GM21717 (cell line): ENCODE results near the gene TRAPPC6A.

Source experiments
- ATAC-seq: cut with Tn5 transposase; IDR thresholded peaks from one replicate; pipeline ENCODE4 v1.9.1; 2021; ENCODE audit warnings: mild to moderate bottlenecking, moderate library complexity; ENCODE audit not compliant: unreplicated experiment

The TRAPPC6A gene

DNA sequence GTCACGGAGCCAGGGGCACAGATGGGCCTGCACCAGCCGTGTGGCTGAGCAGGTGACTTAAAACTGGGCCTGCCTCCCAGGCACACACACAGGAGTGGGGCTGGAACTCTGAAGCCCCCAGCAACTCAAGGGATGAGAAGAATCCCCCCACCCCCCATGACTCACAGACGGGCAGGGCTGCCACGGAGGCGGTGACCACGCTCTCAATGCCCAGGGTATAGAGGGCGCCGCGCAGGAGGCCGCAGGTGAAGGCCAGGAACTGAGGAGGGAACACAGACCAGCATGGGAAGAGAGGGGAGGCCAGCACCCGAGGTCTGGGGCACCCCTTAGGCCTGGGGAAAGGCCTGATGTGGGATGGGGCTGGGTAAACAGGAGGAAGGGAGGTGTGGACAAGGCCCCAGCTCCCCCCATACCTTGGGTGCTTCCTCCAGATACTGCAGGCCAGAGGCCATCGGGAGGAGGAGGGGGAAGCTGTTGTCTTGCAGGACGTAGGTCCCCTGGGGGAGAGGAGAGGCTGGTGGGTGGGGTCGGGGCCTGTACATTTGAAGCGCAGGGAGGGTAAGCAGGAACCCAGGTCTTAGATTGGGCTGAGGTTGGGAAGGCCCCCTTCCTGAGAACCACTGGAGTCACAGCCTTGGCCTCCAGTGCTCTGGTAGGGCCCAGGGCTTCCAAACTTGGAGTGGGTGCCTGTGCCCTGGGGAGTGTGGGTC, 14.1 kb downstream of the TRAPPC6A start:
- ATAC-seq = no peak

DNA sequence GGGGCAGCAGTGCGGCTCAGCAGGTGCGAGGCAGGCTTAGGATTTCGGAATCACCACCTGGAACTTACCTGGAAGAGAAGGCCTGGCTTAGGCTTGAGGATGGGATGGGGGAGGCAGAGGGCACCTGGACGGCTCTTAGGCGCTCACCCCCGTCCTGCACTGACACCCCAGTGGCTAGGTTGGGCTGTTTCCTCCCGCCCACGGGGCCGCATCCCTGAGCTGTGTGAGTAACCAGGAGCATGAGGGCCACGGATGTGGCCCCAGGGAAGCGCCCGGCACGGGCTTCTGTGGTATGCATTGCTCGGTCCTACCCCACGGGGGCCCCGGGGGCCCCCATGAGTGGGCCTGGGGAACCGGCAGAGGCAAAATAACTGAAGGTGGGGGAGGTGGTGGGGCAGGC, 14.9 kb downstream of the TRAPPC6A start:
- ATAC-seq = no peak

DNA sequence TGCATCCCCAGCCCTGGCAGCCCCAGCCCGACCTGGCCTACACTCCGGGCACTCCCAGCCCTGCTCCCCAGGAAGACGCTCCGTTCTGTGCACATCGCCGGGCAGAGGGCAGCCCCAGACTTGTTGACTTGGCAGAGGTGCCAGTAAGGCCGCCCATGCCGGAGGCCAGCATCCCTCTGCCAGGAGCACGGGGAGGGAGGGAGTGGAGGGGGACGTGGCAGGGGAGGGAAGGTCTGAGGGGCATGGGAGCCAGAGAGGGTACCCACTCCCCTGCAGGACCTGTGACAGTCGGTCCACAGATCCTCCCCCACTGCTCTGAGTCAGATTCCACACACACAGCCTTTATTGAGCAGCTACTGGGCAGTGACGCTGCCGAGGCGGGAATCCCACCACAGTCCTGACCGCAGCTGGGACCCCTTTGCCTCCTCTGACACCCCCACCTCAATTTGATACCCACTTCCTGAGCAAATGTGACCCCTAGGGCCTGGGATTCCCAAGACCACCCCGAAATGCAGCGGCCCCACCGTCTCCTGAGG, 15.4 kb downstream of the TRAPPC6A start:
- no peak for ATAC-seq

DNA sequence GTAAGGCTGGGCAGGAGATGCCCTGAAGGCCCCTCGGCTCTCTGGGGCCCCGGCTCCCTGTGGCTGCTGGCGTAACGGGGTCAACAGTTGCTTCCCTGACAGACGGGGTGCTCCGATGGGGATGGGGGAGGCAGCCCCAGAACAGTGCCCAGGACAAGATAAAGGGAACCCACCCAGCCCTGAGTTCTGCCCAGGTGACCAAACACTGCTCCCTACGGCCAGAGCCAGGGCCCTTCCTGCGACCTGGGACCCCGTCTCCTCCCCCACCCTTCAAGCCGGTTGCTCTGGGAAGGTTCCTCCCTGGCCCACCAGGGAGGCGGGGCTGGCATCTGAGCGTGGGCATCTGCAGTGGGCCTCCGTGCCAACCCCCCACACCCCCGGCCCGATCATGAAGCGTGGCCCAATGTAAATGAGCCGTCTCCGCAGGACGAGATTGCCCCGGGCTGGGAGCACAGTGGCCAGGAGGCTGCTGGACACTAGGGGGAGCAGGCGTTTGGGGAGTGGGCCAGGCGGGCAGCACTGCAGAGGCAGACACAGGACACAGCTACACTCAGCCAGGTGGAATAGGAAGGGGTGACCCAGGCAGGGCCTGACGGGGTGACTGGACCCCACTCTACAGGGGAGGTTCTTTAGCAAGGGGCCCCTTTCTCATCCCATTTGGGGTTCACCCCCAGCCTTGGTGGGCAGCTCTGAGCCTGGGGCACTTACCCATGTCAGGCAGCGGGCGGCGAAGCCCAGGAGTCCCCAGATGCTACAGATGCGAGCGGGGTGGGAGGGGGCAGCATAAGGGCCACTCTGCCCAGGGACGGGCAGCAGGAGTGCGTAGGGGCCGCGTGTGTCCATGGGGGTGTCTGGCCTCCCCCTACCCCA, 16.1 kb downstream of the TRAPPC6A start:
- ATAC-seq = no peak

DNA sequence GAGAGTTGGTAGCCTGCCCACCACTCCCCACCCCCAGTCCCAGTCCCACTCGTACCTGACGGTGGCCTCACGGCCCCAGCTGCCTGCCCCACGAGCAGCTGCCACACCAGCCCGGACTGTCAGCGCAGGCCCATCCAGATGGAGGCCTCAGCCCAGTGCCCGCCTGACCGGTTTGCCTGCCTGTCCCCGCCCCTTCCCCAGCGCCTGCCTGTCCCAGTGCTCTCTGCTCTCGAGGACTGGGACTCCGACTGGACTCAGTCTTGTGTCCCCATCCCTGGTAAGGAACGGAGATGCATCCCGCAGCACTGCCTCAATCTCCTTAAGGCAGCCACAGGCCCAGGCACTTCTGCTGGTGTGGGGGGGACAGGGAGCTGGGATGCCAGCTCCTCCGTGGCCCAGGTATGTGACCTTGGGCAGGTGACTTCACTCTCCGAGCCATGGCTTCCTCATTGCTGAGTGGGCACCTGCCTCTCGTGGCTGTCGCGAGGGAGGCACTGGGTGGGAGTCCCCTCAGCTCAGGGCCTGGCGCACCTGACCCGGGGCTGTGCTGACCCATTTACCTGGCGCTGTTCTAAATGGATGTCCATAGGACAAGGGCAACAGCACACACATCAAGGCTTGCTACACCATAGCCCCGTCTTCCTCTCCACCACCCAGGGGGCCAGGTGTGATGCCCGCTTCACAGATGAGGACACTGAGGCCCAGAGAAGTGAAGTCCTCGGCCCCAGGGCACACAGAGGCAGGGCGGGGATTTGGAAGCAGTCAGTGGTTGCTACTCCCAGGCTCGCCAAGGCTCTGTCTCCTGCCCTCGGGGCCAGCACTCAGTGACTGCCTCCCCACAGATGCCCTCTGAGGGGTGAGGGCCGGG, 16.9 kb downstream of the TRAPPC6A start, which contains the start of gene NKPD1:
TSS of gene NKPD1 (minus strand) at position 113 of the 868 bp plus-strand sequence. CDS start 832 bp downstream, outside the sequence.
- no peak for ATAC-seq

DNA sequence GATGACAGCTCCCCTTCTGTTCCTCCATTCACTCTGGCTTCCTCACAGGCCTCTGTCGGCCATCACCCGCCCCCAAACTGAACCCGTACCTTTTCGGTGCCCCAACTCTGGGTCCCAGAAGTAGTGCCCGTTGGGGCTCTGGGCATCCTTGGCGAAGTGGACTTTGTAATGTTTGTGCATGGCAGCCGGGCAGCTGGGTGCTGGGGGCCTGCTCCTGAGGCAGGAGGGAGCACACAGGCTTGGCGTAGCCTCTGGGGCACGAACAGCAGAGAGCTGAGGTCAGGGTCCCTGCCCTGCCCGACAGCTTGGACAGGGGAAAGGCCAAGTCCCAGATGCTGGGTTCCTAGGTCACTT, 18.1 kb downstream of the TRAPPC6A start:
- ATAC-seq = no peak

DNA sequence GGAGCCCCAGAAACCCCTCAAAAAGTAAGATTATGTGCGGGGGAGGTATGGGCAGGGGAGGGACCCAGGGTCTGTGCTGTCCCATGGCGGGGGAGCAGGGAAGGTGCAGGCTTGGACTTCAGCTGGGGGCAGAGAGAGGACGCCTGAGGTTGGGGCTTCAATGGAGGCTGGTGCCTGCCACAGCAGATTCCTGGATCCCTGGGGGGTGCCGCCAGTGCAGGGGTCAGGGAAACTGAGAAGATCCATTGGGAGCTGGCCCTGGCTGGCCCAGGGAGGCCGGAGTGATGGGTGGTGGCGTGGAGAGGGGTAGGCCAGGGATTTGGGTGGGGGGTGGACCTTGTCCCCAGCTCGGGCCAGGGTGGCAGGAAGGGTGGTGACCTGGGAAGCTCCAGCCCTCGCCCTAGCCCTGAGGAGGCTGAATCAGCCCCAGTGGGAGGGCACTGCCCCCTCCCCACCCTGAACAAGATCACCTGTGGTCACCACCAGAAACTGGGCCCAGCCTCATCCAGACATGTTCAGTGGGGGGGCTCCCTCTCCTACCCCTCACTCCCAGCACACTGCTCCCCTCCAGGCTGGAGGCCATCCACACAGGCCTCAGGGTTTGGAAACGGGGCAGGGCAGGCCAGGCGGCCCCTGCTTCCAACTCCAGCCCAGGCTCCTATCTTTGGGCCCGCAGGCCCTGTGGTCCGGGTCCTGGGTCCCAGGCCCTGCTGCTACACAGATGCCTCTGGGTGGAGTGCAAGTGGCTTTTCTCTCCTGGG, 18.6 kb downstream of the TRAPPC6A start:
- ATAC-seq = no peak

DNA sequence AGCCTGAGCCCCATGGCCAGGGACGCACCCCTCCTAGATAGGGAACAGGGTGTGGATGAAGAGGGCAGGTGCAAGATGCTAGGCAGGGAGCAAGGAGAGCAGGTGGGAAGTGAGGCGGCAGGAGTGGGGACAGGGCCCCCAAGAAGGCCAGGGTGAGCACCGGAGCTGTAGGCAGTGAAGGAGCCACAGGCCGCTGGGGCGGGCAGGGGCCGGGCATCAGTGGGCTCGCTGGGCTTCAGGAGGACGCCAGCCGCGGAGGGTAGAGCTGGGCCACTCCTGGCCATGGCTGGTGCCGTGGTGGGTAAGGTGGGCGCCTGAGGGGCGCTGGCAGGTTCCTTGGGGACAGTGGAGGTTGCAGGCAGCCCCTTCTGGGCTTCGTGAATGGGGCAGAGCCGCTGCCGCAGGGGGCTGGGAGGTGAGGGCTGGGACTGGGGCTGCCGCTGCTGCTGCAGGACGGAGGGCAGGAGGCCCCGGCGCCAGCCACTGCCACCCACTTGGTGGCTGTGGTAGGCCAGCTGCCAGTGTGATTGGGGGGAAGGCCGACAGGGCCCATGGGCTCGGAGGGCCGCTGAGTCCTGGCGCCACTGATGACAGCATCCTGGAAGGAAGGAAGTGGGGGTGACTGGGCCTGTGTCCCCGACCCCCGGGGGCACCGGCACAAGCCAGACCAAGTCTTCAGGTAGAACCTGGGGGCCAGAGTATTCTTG, 19.4 kb downstream of the TRAPPC6A start:
- no peak for ATAC-seq

DNA sequence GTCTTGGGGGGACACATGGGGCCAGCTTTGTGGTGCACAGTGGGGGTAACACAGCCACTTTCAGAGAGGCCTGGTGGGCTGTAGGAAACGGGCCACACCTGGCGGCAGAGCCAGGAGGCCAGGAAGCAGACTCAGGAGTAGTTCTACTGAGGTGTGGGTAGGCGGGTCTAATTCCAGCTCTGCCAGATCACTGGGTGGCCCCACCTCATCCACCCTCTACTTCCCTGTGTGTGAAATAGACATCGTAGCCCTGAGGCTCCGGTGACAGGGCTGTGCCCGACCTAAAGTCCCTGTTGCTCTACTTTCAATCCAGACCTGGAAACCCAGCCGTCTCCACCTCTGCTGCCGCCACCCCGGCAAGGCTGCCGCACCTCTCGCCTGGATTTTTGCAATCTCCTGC, 21.3 kb downstream of the TRAPPC6A start:
- ATAC-seq = no peak

DNA sequence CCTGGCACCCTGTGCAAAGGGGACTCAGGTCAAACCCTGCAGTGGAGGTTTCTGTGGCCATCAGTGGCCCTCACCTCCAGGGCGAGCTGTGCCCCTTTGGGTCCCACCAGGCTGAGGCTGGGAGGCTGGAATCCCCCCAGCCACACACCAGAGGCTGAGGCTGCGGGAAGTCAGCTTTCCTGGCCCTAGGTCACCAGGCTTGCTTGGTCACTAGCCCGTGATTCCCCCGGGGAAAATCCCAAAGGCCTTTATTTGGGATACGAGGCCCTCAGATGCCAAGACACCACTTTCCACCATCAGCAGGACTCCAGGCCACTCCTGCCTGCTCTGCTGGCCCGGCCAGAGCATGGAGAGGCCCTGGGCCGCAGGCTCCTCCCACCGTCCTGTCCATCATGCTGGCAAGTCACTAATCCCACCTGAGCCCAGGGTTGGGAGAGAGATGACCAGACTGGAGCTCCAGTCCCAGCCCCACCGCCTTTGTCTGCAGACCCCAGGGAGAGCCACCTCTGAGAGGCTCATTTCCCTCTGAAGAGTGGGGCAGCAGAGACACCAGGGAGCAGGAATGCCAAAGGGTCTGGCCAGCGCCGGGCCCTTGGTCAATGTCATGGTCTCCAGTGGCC, 21.9 kb downstream of the TRAPPC6A start:
- no peak for ATAC-seq

DNA sequence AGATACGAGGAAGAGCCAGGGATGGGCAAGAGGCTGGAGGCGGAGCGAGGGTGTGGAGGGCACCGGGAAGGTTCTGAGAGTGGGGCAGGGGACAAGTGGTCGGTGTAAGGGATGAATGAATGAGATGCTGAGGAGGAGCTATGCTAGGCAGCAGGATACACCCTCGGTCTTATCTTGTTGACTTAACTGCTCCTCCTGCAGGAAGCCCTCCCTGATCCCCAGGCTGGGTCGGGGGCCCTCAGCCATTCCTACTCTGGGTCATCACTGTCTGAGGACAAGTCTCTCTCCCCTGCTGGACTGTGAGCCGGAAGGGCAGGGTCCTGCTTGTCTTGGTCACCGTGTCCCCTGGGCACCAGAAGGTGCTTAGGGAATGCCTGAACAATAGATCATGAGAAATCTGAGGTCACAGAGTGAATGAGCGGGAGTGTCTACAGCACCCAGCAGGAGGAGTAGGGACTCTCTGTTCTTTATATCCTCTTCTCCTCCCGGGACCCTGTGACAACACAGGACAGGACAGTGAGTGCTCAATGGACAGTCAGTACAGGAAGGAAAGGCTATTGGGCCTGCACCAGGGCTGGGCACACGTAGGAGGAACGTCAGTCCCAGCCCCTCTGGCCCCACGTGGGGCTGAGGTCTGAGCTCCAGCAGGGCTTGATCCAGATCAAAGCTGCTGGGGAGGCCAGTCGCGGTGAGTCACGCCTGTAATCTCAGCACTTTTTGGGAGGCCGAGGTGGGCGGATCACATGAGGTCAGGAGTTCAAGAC, 23.8 kb downstream of the TRAPPC6A start:
- ATAC-seq = no peak

DNA sequence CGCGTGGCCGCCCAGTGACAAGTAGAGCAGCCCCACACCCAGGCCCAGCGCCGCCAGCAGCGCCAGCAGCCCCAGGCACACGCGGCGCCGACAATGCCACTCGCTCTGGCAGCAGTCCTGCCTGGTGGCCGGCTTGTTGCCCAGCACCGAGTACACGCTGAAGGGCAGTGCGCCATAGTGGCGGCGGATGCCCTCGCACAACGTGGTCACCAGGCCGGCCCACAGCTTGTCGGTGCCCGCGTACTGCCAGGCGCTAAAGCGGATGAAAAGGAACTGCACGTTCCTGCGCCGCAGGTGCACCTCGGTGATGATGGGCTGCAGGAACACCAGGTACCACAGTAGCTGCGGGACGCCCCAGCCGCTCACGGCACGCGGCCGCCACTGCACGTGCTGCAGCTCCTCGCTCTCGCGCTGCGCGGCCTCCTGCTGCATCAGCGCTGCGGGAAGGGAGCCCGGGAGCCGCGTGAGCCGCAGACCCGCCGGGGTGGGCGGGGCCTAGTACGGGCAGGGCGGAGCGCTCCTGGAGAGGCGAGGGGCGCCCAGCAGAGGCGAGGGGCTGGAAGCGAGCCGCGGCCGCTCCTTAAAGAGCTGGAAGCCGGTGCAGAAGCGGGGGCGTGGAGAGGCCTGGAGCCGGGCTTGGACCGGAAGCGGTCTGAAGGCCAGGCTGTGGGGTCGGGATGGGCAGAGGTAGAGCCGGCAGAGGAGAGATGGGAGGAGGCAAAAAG, 24.5 kb downstream of the TRAPPC6A start:
- ATAC-seq = no peak

DNA sequence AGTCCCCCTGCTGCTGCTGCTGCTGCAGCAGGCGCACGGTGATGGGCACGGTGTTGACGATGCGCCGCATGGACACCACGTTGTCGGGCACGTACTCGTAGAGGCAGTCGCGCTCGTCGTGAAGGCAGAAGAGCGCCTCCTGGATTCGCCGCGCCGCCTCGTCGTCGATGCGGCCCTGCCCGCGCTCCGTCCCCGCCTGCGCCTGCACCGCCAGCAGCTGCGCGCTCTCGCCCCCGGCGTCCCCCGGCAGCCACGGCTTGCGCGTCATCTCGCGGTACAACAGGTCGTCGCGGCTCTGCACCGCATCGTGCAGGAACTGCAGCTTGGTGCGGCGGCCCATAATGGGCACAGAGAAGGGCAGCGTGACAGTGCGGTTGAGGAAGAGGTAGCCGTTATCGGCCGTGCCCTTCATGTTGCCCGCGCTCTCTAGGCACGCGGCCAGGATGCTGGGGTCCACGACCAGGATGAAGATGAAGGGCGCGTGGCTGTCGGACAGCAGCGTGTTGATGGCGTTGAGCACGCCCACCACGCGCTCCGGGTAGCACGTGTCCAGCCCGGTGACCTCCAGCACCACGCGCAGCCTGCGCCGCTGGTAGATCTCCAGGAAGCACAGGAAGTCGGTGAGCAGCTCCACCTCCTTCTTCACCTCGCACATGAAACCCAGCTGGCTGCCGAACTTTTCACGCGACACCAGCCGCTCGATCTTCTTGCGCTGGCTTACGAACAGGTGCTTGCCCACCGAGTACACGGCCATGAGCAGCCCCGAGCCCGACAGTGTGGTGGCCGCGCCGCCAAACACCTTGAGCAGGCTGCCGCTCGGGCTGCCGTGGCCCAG, 25.3 kb downstream of the TRAPPC6A start:
- no peak for ATAC-seq

DNA sequence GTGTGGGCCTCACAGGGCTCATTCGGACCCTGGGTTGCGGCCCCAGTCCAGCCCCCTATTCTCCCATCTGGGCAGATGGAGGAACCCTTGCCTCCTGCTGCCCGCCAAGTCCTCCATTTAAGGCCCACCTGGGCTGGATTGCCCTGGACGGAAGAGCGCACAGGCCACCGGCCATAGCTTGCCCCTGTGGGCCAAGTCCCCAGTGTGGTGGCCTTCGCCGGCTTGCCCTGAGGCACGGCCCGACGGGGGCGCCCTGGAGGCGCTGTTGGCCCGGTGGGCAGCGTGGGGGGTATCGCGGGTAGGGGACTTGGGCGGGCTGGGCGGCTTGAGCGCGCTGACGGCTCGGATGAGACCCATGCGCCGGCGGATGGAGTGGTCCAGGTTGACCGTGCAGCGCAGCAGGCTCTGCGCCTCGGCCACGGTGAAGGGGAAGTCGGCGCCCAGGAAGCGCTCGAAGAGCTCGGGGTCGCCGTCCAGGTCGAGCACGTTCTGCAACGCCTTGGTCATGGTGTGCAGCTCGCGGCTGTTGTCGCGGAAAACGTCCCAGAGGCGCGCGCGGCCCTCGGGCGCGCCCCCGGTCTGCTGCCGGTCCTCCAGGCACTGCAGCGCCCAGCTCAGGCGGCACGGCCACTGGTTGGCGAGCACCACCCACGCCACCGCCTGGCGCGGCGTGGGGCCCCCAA, 26.1 kb downstream of the TRAPPC6A start:
- no peak for ATAC-seq

DNA sequence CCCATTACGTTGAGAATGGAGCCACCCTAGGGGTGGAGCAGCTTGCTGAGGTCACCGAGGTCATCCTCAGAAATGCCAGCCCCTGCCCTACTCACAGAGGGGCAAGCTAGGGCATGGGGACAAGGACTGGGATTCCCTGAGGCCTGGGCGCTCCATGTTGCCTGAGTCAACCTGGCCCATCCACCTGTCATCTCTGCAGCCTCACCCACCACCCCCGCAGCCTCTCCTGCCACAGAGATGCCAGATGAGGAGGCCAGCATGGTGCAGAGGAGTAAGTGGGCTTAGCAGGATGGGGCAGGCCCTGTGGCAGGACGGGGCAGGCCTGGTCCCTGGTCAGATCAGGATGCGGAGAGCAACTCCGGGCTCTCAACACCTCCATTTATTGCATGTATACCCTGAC, 26.7 kb downstream of the TRAPPC6A start:
- no peak for ATAC-seq

DNA sequence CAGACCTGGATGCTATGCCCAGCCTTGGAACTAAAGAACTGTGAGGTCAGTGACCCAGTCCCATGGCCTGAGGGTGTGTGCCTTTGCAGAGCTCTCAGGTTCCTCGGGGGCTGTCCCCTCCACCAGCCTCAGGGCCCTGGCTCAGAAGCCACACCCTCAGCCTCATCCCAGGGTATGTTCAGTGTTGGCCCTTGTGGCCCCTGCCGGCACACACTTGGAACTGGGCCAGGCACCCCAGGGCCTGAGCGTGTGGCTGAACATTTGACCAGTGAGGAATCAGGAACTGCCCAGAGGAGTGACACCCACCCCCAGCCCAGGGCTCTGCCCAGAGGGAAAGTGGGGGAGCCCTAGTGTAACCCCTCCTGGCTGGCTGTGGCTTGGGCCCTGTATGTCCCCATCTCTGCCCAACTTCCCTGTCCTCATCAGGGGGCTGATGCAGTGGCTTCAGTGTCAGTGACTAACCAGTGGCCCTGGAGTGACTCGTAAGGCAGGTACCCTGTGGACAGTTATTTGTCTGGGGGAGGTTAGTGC, 27.2 kb downstream of the TRAPPC6A start:
- no peak for ATAC-seq
